HL-60 (cell line): ENCODE measurements around the gene CHIT1.

Experiments used
- CTCF ChIP-seq: IDR thresholded peaks from one replicate; pipeline ENCODE4 v1.5.1; 2011; ENCODE audit warnings: low read length, control low read depth, inconsistent platforms; ENCODE audit not compliant: insufficient read depth
- POLR2AphosphoS5 ChIP-seq: IDR thresholded peaks from 2 replicates; pipeline ENCODE4 v1.6.1; 2012; ENCODE audit warnings: low read depth

- TF ChIP-seq POLR2AphosphoS5 = no peak
- TF ChIP-seq CTCF = no peak
These were observed 27.8 kb downstream of the CHIT1 start for GRCh38 chr1:203201516-203202205.
